D721Med (cell line): Measurements from ENCODE around the gene IPO11.

Experiments used
- DNase-seq: peaks from one replicate; pipeline ENCODE4 v3.0.0; 2011; ENCODE audit warnings: low spot score; ENCODE audit not compliant: insufficient read length
- FAIRE-seq: peaks from 2 replicates; lab custom pipeline; 2011; peaks lifted over from hg19 to GRCh38; lab: Jason Lieb, UNC
- TF ChIP-seq, protein P1 (sequence below): IDR thresholded peaks from 2 replicates; pipeline ENCODE4 v1.5.1; 2012; ENCODE audit warnings: mild to moderate bottlenecking, control low read depth; ENCODE audit not compliant: insufficient read depth; ENCODE audit errors: missing control alignments

The IPO11 gene

DNA sequence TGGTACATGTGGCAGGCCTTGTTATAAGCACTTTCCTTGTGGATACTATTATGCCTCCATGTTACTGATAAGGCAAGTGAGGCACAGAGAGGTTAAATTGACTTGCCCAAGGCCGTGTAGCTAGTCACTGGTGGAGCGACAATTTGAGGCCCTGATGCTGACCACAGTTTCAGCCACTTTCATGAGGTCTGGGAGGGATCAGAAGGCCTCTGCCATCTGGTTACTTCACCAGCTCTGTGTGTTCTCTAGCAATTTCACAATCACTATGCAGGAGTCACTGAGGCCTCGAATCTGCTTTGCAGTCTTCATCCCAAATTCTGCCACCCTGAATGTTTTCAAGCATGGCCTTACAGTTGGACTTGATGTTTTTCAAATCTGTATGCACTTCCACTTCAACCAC, 175.2 kb downstream of the IPO11 start:
- DNase-seq (no peak), FAIRE-seq (peak; percentile 21)
- TF ChIP-seq, protein P1, sequence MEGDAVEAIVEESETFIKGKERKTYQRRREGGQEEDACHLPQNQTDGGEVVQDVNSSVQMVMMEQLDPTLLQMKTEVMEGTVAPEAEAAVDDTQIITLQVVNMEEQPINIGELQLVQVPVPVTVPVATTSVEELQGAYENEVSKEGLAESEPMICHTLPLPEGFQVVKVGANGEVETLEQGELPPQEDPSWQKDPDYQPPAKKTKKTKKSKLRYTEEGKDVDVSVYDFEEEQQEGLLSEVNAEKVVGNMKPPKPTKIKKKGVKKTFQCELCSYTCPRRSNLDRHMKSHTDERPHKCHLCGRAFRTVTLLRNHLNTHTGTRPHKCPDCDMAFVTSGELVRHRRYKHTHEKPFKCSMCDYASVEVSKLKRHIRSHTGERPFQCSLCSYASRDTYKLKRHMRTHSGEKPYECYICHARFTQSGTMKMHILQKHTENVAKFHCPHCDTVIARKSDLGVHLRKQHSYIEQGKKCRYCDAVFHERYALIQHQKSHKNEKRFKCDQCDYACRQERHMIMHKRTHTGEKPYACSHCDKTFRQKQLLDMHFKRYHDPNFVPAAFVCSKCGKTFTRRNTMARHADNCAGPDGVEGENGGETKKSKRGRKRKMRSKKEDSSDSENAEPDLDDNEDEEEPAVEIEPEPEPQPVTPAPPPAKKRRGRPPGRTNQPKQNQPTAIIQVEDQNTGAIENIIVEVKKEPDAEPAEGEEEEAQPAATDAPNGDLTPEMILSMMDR: no peak

DNA sequence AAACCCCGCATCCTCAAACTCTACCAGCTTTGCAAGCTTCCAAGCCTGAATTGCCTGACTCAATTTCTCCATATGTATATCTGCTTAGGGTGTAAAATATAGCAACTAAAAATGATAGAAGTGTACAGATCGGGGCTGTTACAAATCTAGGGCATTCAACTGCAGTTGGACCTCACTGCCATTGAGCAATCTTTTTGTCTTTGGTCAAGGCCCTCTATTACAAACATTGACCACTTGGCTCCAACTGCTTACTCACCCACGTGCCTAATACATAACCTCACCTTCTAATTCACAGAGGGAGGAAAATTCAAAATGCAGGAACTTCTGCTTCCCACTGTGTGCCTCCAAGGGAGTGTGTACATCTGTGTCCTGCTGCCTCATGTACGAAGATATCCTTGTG, 176.1 kb downstream of the IPO11 start:
- TF ChIP-seq, protein P1: no peak
- DNase-seq (no peak), FAIRE-seq (no peak)

DNA sequence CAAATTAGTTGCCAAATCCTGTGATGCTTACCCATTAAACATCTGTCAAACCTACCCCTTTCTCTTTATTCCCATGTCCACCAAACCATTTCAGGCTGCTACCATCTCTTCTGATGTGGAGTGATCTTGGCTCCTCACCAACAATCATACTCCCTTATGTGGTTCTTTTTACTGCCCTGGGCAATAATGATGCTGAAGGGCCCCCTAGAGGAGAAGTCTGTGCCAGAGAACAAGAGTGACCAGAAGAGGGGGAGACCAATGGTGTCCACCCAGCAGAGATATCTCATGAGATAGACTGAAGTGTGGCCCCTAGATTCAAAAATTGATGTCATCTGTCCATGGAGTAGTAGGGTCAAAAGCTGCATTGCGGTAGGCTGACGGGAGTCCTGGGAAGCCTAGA, 176.9 kb downstream of the IPO11 start:
- FAIRE-seq (no peak), DNase-seq (no peak)
- TF ChIP-seq, protein P1: no peak

DNA sequence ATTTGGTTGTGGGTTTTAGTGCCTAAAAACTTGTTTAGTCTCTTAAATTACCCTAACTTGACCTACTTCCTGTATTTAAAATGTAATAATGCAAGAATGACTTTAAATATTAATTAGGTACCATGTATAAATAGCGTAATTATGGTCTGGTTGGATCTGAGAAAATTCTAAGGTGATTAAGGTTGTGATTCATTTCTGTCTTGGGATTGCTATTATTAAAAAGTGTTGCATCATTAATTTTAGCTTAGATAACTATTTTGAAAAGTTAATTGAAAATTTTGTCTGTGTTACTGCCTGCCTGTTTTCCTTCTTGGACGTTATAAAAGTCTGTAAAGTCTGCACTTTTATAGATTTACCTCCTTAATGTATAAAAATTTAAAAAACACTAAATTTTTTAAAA, 177.8 kb downstream of the IPO11 start:
- TF ChIP-seq, protein P1: no peak
- FAIRE-seq: no peak
- no peak for DNase-seq

DNA sequence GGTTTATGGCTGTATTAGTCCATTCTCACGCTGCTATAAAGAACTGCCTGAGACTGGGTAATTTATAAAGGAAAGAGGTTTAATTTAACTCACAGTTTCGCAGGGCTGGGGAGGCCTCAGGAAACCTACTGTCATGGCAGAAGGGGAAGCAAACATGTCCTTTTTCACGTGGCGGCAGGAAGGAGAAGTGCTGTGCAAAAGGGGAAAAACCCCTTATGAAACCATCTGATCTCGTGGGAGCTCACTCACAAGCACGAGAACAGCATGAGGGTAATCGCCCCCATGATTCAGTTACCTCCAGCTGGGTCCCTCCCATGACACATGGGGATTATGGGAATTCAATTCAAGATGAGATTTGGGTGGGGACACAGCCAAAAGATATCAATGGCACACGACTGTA, 180.0 kb downstream of the IPO11 start:
- TF ChIP-seq, protein P1: no peak
- FAIRE-seq: no peak
- DNase-seq: no peak

DNA sequence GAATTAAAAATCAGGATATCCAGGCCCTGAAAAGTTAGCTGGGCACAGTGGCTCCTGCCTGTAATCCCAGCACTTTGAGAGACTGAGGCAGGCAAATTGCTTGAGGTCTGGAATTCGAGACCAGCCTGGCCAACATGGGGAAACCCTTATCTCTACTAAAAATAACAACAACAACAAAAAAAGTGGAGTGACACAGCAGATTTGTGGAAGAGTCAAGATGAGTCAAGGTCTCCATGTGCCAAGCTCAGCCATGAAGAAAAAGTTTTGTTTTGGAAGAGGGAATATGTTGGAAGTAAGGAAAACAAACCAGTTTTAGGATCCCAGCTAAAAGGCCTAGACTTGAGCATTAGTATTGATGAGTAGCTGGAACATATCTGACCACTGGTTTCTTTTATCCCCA, 180.8 kb downstream of the IPO11 start:
- no peak for DNase-seq
- TF ChIP-seq, protein P1: no peak
- FAIRE-seq: no peak

DNA sequence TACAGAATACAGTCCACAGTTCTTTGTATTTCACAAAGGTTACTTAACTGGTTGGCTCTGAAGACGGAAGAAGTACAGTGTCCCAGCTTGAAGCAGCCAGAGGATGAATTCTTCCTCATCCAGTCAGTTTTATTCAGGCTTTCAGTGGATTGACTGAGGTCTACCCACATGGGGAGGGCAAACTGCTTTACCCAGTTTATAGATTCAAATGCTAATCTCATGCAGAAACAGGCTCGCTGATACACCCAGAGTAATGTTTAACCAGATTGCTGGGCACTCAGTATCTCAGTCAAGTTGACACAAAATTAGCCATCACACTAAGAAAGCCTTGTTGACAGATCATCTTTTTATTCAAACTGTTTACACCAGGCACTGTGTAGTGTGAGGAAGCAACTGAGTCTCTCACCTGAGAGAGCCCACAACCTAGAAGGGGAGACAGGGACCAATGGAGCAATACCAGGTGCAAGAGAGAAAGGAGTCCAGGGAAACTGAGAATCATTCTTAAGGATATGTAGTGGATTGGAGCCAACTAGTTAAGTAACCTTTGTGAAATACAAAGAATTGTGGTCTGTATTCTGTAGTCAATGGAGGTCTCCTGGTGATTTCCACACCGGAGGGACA, 181.9 kb downstream of the IPO11 start:
- DNase-seq (no peak), FAIRE-seq (no peak)
- TF ChIP-seq, protein P1: no peak
